GM12892 (cell line): ENCODE results near the gene DPPA3.
"Not testable (repeated sequence)": the region's sequence is repeated elsewhere in the genome, so short reads cannot be mapped to it uniquely, and the experiment has no call there.

Source experiments
- POLR2A ChIP-seq: IDR thresholded peaks from 2 replicates; pipeline ENCODE4 v1.6.1; 2011; ENCODE audit warnings: low read depth, low read length, control low read depth
- POLR2AphosphoS5 ChIP-seq: IDR thresholded peaks from 2 replicates; pipeline ENCODE4 v1.6.1; 2011; ENCODE audit warnings: low read depth, low read length, control low read depth
- TAF1 ChIP-seq: IDR thresholded peaks from 2 replicates; pipeline ENCODE4 v1.6.1; 2011; ENCODE audit warnings: low read depth, mild to moderate bottlenecking, control low read depth, low read length, borderline replicate concordance

DNA sequence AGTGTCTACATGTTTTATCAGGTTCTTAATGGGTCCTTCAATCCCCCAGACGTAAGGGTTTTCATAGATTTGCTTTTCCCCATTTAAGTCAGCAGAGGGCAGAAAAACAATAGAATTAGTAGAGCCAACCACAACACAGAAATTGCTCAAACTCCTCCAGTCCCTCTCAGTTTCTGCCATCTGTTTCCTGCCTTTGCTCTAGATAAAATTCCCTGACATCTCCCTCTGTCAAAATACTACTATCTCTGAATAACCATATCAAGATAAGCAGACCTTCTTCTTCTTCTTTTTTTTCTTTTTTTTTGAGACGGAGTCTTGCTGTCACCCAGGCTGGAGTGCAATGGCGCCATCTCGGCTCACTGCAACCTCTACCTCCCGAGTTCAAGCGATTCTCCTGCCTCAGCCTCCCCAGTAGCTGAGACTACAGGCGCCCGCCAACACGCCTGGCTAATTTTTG is 33.8 kb upstream of the DPPA3 start:
- not testable (repeated sequence) for TF ChIP-seq POLR2A, TAF1, POLR2AphosphoS5
